Left ventricle myocardium inferior (tissue), 1 donor: Measurements from ENCODE around the gene PRR19. TPM values are rescaled to one million over a fixed set of nuclear protein-coding genes. Genes with fewer than 3 reads are reported as not detected.

Experiments
- DNase-seq: peaks from one replicate; pipeline ENCODE4 v3.0.0-alpha.2; 2020
- H3K27ac ChIP-seq: fragments of 200-600 bp; replicated peaks from 2 replicates; pipeline ENCODE4 v1.8.0; 2021
- H3K27me3 ChIP-seq: fragments of 200-600 bp; 2 replicates; pipeline ENCODE4 v1.8.0; 2021; ENCODE audit warnings: low read depth
- H3K36me3 ChIP-seq: fragments of 200-600 bp; 2 replicates; pipeline ENCODE4 v1.8.0; 2021
- H3K4me1 ChIP-seq: fragments of 200-600 bp; 2 replicates; pipeline ENCODE4 v1.8.0; 2021
- H3K4me3 ChIP-seq: fragments of 200-600 bp; 2 replicates; pipeline ENCODE4 v1.8.0; 2021; ENCODE audit warnings: mild to moderate bottlenecking, moderate library complexity
- H3K9me3 ChIP-seq: fragments of 200-600 bp; replicated peaks from 2 replicates; pipeline ENCODE4 v1.8.0; 2021
- intact Hi-C: fragments of 100-400 bp; cut with micrococcal nuclease; formaldehyde crosslinking; loops from one replicate; pipeline ENCODE4 v1.11.0; 2022
- total RNA-seq: library from RNA; stranded (reverse); fragmentation: NEBNext Ultra II Directional; extraction: Animal tissue kit (Norgen Biotek cat#: 25700); gene quantifications from one replicate; pipeline ENCODE4 v1.2.1, GENCODE V29; 2021
- TF ChIP-seq, protein P1 (sequence below): fragments of 200-600 bp; IDR thresholded peaks from 2 replicates; pipeline ENCODE4 v1.8.0; 2021; ENCODE audit warnings: antibody characterized with exemption, mild to moderate bottlenecking, borderline replicate concordance
- donor health status: DM: no; HTN: yes; CAD: no; lungs with severe emphysema.

Gene PRR19
- total RNA-seq, 1 donor from 2014 or later: not detected

DNA sequence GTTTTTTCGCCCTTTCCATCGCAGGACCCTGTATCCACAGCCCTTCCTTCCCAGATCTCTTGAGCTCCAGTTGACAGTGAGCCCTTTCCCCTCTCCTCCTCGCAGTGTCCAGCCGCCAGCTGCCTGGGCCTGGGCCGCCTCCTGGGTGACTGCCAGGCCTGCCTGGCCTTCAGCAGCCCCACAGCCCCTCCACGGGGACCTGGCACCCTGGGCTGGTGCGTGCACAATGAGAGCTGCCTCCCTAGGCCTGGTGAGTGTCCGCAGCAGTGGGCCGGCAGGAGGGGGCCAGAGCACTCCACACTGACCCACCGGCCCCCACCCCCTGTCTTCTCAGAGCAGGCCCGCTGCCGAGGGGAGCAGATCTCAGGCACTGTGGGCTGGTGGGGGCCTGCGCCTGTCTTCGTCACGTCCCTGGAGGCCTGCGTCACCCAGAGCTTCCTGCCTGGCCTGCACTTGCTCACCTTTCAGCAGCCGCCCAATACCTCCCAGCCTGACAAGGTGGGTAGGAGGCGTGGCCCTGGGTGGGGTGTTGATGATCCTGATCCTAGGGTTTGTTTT is 42.5 kb downstream of the PRR19 start:
- no peak for DNase-seq
- no peak overlapping the region for H3K27ac ChIP-seq
- no peaks in the 10 kb centered on the region for H3K27me3 ChIP-seq
- intact Hi-C loops: no loop called here
- no peak overlapping the region for H3K4me3 ChIP-seq
- no peaks in the 10 kb centered on the region for H3K4me1 ChIP-seq
- peaks cover 74% of the 10 kb centered on the region for H3K36me3 ChIP-seq
- TF ChIP-seq, protein P1, sequence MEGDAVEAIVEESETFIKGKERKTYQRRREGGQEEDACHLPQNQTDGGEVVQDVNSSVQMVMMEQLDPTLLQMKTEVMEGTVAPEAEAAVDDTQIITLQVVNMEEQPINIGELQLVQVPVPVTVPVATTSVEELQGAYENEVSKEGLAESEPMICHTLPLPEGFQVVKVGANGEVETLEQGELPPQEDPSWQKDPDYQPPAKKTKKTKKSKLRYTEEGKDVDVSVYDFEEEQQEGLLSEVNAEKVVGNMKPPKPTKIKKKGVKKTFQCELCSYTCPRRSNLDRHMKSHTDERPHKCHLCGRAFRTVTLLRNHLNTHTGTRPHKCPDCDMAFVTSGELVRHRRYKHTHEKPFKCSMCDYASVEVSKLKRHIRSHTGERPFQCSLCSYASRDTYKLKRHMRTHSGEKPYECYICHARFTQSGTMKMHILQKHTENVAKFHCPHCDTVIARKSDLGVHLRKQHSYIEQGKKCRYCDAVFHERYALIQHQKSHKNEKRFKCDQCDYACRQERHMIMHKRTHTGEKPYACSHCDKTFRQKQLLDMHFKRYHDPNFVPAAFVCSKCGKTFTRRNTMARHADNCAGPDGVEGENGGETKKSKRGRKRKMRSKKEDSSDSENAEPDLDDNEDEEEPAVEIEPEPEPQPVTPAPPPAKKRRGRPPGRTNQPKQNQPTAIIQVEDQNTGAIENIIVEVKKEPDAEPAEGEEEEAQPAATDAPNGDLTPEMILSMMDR: no peak
- H3K9me3 ChIP-seq: no peaks in the 10 kb centered on the region

DNA sequence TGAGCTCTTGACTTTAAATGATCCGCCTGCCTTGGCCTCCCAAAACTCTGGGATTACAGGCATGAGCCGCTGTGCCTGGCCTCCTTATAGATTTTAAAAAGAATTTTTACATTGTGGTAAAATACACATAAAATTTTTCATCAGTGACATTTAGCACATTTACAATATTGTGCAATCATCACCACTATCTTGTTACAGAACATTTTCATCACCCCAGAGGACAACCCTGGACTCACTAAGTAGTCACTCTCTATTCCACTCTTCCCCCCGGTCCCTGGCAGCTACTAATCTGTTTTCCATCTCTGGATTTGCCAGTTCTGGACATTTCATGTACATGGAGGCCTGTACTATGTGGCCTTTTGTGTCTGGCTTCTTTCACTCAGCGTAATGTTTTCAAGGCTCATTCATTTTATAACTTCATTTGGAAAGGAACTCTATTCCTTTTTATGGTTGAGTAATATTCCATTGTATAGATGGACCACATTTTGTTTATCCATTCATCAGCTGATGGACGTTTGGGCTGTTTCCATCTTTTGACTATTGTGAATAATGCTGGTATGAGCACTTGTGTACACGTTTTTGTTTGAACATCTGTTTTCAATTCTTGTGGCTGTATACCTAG is 43.4 kb downstream of the PRR19 start:
- no peak for DNase-seq
- no peak overlapping the region for H3K27ac ChIP-seq
- peaks cover 83% of the 10 kb centered on the region for H3K36me3 ChIP-seq
- no peaks in the 10 kb centered on the region for H3K9me3 ChIP-seq
- no peaks in the 10 kb centered on the region for H3K27me3 ChIP-seq
- intact Hi-C loops: no loop called here
- H3K4me3 ChIP-seq: no peak overlapping the region
- TF ChIP-seq, protein P1: no peak
- H3K4me1 ChIP-seq: no peaks in the 10 kb centered on the region

DNA sequence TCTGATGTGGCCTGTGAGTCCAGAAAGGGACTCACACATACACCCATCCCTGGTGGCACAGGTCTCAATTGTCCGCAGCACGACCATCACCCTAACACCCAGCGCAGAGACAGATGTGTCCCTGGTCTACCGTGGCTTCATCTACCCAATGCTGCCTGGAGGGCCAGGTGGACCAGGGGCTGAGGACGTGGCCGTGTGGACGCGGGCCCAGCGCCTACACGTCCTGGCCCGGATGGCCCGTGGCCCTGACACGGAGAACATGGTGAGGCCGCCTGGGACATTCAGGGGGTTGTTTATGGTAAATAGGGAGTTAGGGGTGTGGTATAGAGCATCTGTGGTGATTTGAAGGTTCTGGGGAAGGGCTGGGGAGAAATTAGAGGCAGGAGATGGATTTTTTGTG is 46.3 kb downstream of the PRR19 start:
- TF ChIP-seq, protein P1: no peak
- H3K9me3 ChIP-seq: no peaks in the 10 kb centered on the region
- intact Hi-C loops: no loop called here
- H3K27ac ChIP-seq: no peak overlapping the region
- peaks cover 92% of the 10 kb centered on the region for H3K36me3 ChIP-seq
- no peaks in the 10 kb centered on the region for H3K4me1 ChIP-seq
- no peak for DNase-seq
- H3K4me3 ChIP-seq: no peak overlapping the region
- no peaks in the 10 kb centered on the region for H3K27me3 ChIP-seq

DNA sequence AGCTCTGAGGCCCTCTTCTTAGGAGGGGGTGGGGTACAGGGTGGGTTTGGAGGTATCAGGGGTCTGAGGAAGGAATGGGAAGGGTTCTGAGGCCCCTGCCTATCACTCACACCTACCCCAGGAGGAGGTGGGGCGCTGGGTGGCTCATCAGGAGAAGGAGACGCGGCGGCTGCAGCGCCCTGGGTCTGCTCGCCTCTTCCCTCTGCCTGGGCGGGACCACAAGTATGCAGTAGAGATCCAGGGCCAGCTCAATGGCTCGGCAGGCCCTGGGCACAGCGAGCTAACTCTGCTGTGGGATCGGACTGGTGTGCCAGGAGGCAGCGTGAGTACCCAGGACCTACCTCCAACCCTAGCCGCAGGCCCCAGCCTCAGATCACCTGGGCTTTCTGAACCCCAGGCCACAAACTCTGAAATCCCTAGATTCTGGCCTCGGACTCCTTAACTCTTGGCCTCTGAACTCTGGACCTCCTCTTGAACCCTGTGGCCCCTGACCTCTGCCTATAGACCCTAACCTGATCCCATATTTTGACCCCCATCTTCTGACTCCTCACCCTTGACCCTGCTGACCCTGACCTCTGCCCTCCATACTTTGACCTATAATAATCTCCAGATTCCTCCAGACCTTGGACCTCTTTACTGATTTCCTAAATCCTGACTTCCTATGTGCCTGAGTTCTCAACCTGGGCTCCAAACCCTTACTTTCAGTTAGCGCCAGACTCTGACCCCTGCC is 47.6 kb downstream of the PRR19 start:
- Histone ChIP-seq H3K27ac (no peak overlapping the region), H3K4me3 (no peak overlapping the region), H3K27me3 (no peaks in the 10 kb centered on the region), H3K9me3 (no peaks in the 10 kb centered on the region), H3K4me1 (no peaks in the 10 kb centered on the region), H3K36me3 (peaks cover 95% of the 10 kb centered on the region)
- DNase-seq: no peak
- TF ChIP-seq, protein P1: no peak
- intact Hi-C loops: no loop called here

DNA sequence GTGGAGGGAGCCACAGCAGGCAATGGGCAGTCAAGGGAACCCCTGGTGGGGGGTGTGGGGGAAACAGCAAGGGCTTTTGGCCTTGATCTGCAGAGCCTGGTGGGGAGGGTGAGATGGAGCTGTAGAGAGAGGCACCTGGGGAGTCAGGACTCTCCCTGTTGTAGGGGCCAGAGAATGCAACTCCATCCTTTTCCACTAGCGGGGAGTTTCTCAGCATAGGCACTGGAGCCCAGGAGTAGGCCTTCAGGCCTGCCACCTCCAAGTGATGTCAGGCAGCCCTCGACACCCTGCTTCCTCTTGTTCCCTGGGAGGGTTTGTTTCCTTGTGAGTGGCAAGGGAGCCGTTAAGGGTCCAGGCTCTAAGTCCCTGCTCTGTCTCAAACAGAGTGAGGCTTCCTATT is 48.5 kb downstream of the PRR19 start:
- TF ChIP-seq, protein P1: no peak
- DNase-seq: no peak
- H3K36me3 ChIP-seq: peaks cover 95% of the 10 kb centered on the region

More for the DNA sequence above, 48.5 kb downstream of the PRR19 start:
- Histone ChIP-seq H3K4me1 (no peaks in the 10 kb centered on the region), H3K27me3 (no peaks in the 10 kb centered on the region), H3K27ac (no peak overlapping the region), H3K4me3 (no peak overlapping the region), H3K9me3 (no peaks in the 10 kb centered on the region)
- intact Hi-C loops: no loop called here
